ENCODE results near the gene SRD5A1.

GRCh38 chr5:6720561-6720921 lies 87.3 kb downstream of the SRD5A1 start:
- TF ChIP-seq CTCF (conservative IDR thresholded peaks at IDR 0.05; ENCODE audit: low read length), result no peak
- no peak for TF ChIP-seq EZH2phosphoT487 (IDR thresholded peaks at IDR 0.05; ENCODE audit: borderline replicate concordance, low read depth, low read length)

All from OCI-LY7 (cell line).